Suppressor macrophage treated with lipopolysaccharide for 4 hours (primary cell): Measurements from ENCODE around the gene CAND1.

ENCODE experiments used
- DNase-seq: peaks from one replicate; pipeline ENCODE4 v3.0.0-alpha.2; 2020

The CAND1 gene

DNA sequence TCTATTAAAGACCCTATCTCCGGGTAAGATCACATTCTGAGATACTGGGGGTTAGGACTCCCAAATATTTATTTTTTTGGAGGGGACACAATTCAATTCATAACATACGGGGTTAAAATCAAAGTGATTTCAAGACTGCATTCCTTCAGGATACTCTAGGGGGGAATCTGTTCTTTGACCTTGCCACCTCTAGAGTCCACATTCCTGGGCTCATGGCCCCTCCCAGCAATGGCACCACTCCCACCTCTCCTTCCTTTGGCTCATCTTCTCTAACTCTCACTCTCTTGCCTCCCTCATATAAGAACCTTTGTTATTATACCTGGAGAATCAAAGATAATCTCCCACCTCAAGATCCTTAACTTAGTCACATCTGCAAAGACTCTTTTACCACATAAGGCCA, 79.5 kb downstream of the CAND1 start:
- DNase-seq: no peak

DNA sequence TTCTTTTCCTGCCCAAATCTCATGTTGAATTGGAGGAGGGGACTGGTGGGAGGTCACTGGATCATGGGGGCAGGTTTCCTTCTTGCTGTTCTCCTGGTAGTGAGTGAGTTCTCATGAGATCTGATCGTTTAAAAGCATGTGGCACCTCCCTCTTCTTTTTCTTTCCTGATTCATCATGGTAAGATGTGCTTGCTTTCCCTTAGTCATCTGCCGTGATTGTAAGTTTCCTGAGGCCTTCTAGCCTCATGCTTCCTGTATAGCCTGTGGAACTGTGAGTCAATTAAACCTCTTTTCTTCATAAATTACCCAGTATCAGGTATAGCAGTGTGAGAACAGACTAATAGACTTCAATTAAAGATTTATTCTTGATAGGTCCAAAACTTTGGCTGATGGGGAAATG, 83.5 kb downstream of the CAND1 start:
- DNase-seq: peak; percentile 12

DNA sequence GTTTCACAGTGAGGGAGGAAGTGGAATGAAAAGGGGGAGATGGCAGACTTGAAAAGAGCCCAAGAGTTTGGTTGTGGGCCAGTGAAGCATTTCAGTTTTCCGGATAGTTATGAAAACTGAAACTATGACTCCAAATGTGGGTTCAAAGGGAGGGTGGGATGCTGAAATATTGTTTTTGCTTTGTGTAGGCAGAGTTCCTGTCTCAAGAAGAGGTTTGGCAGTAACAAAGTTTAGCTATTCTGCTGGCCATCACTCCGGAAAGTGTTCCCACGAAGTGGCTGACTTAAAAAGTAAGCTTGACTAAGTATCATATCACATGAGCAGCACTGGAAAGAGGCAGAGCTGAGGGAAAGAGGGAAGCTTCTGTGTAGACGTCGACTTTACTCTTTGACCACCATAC, 85.2 kb downstream of the CAND1 start:
- peak; percentile 56 for DNase-seq

DNA sequence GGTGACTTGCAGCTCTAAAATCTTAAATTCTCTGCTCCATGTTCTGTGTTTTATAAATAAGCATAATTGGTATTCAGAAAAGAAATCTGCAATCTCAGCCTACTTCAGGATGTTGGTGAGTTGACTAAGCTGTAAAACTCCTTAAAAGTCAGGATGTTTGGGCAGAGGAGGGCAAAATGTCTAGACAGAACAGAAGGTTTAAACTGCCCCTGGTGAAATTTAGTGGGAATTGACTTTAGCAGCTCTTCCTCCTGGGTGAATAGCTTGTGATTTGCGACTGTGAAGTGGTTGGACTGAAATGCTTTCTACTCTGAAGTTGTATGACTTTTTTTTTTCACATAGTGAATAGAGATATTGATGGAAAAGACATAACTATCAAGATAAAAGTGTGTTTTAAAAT, 85.8 kb downstream of the CAND1 start:
- no peak for DNase-seq

DNA sequence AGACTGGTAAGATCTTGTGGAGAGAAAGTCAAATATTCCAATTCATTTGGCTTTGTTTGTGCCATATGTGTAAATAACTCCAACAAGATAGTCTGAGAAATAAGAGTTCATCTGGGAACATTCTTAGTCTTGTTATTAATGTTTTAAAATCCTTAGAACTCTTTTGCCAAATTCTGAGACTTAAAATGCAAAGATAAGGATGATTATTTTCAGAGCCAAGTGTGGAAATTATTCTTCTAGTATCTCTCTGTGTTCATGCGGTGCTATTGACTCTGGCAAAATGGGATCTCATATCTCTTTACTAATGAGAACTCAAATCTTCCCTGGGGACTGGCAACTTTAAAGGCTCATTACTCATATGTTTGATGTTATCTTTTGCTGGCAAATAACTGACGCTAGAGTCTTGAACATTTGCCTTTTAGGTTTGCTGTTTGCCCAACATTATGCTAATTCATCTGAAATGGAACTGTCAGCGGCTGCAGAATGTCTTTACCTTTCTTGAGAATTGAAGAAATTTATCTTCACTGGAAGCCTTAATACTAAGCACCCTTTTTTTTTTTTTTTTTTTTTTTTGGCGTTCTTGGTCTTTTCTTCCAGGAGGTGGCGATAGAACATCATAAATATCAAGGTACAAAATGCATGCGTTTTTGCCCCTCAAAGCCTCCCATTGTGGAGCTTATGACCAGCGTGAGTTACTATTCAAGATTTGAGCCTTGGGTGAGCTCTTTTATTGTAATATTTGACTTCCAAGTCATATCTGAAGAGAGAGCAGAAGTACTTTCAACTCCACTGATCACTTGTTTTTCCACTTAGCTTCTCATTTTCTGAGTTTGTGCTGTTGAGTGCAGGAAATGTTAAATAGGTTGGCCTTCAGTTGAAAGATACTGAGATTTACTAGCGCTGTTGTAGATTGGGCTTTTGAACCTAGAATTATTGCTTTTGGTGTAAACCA, 86.5 kb downstream of the CAND1 start:
- DNase-seq: peak; percentile 58

DNA sequence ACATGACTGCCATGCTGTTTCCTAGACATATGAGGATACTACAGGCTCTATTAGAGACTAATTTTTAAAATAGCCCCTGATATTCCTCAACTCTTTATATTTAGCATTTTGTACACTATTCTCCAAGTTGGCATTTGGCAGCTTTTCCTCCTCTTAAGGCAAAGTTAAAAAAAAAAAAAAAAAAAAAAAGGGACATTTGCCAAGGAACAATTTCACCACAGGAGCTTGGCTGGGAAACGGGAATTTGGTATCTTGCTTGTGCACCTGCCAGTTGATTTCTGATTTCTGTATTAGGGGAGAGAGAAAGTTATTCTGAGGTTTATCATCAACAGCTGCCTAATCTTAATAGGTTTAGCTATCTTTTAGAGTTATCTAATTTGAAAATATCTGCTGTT, 87.2 kb downstream of the CAND1 start:
- no peak for DNase-seq

DNA sequence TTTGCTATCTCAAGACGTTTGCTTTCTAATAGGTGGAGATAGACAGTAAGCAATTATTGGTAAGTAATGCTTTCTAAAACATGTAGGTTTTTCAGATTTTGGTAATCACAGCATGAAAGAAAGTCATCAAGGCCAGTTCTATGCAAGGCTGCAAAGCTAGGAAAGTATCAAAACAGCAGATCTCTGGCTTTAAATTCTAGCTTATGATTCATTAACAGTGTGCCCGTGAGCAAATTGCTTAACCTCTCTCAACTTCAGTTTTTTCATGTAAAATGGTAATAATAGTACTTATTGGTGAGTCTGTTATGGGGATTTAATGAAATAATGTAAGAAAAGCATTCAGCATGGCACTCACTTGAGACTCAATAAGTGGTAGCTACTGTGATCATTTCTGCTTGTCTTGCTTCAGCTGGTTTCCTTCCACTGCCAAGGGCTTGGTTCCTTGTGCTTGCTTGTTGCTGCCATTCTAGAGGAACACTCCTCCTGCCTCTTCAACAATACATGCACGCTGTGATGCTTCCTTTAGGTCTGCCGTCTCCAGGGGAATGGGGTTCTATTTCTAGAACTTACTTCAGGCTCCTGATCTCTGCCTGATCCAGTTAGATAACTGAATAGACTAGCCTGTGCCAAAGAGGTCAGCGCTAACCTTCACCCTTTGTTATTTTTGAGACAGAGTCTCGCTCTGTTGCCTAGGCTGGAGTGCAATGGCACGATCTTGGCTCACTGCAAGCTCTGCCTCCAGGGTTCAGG, 88.4 kb downstream of the CAND1 start:
- DNase-seq: peak; percentile 33

DNA sequence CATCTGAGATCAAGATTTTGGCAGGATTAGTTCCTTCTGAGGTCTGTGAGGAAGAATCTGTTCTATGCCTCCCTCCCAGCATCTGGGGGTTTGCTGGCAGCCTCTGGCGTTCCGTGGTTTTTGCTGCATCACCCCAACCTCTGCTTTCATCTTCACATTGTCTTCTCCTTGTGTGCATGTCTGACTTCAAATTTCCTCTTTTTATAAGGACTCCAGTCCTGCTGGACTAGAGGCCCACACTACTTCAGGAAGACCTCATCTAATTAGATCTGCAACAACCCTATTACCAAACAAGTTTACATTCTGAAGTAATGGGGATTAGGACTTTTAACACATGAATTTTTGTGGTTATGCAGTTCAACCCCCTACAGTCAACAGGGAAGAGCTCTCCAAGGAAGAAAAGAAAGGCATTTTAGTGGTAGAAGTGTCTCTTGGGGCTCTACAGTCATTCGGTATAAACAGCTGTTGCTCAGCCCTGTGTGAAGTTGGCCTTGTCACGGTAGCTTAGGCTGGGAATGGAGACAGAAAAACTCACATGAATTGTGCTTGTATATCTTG, 89.7 kb downstream of the CAND1 start:
- DNase-seq: peak; percentile 34

DNA sequence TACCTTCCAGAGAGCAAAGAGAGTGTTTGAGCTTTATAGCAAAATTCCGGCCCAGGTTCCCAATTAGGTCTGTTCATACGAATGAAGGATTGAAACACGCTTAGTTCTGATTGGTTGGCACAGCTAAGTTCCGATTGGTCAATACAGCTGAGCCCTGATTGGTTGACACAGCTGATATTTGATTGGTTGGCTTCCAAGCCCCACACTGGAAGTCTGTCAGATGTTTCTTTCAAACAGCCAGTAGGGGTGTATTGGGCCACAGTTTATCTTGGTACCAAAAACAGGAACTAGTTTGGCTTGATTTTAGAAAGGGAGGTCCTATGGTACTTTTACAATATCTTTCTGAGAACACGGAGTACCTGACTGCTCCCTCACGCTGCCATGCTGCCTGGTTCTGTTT, 93.4 kb downstream of the CAND1 start:
- no peak for DNase-seq

DNA sequence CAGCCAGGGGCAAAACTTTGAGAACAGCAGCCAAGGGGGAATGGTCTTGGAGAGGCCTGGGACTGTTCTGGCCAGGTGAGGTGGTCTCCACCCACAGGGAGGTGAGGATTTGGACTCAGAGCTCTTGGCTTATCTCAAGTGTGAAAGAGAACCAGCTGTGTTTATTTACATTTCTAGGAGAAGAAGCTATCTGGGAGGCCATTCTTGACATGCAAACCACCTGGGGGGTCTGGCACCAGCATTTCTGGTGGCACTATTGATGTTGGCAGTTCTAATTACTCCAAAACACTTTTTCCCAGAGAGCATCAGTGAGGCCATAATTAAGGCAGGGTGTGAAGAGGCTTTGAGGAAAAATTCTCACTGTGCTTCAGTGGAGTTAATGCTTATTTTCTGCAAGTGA, 95.1 kb downstream of the CAND1 start:
- no peak for DNase-seq

DNA sequence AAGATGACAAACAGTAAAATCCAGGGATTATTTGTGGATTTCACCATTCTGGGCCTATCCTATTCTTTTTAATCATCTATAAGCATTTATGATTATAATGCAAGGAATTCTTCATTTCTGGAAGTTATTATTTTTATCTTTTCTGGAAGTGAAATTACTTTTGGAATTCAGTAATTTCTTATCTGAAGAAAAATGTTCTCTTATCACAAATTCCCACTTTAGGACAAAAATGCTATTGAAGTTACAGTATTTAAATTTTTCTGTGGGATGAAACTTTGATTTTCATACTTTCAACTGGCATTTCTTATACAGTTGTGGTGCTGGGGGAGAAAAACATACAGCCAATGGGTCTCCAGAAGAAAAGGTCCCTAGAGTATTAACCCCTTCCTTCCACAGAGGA, 96.0 kb downstream of the CAND1 start:
- DNase-seq: no peak

DNA sequence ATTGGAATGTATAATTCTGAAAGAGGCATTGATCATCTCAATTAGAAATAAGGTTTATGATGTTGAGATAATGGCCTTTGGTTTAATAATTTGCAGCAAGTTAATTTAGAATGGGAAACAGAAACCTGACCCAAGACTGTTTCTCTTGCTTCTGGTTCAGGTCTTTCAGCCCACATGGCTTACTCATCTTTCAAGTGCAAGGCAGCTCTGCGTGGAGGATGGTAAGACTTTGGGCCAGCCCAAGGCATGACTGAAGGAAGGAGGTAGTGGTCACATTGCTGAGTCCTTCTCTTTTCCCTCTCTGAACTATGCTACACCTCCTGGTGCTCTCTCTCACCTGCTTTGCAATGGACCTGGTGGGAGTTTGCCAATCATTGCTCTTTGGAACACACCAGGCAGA, 98.7 kb downstream of the CAND1 start:
- DNase-seq: peak; percentile 26
